K562 (cell line): ENCODE data around the gene GET3. TPM values are rescaled to one million over a fixed set of nuclear protein-coding genes. Genes with fewer than 3 reads are reported as not detected.
A peak's percentile ranks its signal among the peaks of the same experiment; 100 is the strongest.

ENCODE experiments used
- C11orf30 ChIP-seq: fragments of 450-650 bp; IDR thresholded peaks from 2 replicates; pipeline ENCODE4 v1.6.1; 2016; ENCODE audit warnings: low read depth, mild to moderate bottlenecking
- CXXC5 ChIP-seq: fragments of 250-450 bp; sonication (Bioruptor Pico); IDR thresholded peaks from 2 replicates; pipeline ENCODE4 v1.8.0; 2022; ENCODE audit warnings: inconsistent platforms, mild to moderate bottlenecking, moderate library complexity
- E2F4 ChIP-seq: sonication (generic); formaldehyde crosslinking; IDR thresholded peaks from 2 replicates; pipeline ENCODE4 v1.8.0; 2022; ENCODE audit warnings: mild to moderate bottlenecking, low read depth, missing genetic modification reagents
- FOXP1 ChIP-seq: sonication (generic); formaldehyde crosslinking; IDR thresholded peaks from 2 replicates; pipeline ENCODE4 v1.8.0; 2022; ENCODE audit warnings: mild to moderate bottlenecking, missing genetic modification reagents
- MLLT1 ChIP-seq, 2 experiments: fragments of 450-650 bp; IDR thresholded peaks; 2 replicates each; pipeline ENCODE4 v1.6.1; 2016
- NR2C2 ChIP-seq, 2 experiments: fragments of 200-800 bp in 1 of 2; sonication (Bioruptor generic) in 1 of 2; sonication (generic) in 1 of 2; formaldehyde crosslinking in 1 of 2; IDR thresholded peaks; 2 replicates each; pipeline versions ENCODE4 v1.6.1 to v1.8.0; 2016 to 2022; ENCODE audit warnings: mild to moderate bottlenecking in 1 of 2, missing compliant biosample characterization in 1 of 2, missing genetic modification characterization in 1 of 2, missing genetic modification reagents in 1 of 2
- PCBP2 ChIP-seq: fragments of 200-400 bp; formaldehyde crosslinking; IDR thresholded peaks from 2 replicates; pipeline ENCODE4 v1.6.1; 2018; ENCODE audit warnings: low read length, low read depth, mild to moderate bottlenecking, moderate library complexity; ENCODE audit not compliant: poor library complexity, severe bottlenecking
- PREB ChIP-seq: sonication (generic); formaldehyde crosslinking; IDR thresholded peaks from 2 replicates; pipeline ENCODE4 v1.8.1; 2023; ENCODE audit warnings: mild to moderate bottlenecking, missing genetic modification reagents
- TSC22D4 ChIP-seq: fragments of 450-650 bp; IDR thresholded peaks from 2 replicates; pipeline ENCODE4 v1.6.1; 2016; ENCODE audit warnings: missing genetic modification characterization, missing biosample characterization, control low read depth
- ZNF431 ChIP-seq: sonication (generic); formaldehyde crosslinking; IDR thresholded peaks from 2 replicates; pipeline ENCODE4 v1.8.0; 2022; ENCODE audit warnings: mild to moderate bottlenecking, missing genetic modification reagents
- ZNF740 ChIP-seq, 3 experiments: fragments of 200-800 bp in 1 of 3; sonication (Bioruptor generic) in 1 of 3; sonication (generic) in 1 of 3; formaldehyde crosslinking in 1 of 3; IDR thresholded peaks; 2 replicates each; pipeline versions ENCODE4 v1.6.1 to v1.8.0; 2016 to 2022; ENCODE audit warnings: mild to moderate bottlenecking in 2 of 3, missing compliant biosample characterization in 2 of 3, missing genetic modification characterization in 2 of 3, missing genetic modification reagents in 1 of 3
- polyA plus RNA-seq, 8 experiments: library from polyadenylated mRNA; depleted of rRNA in 4 of 8; stranded (reverse) in 5 of 8; unstranded in 3 of 8; fragments of >200 nt; fragmentation: Nextera tagmentation in 2 of 8; fragmentation: Illumina TruSeq in 1 of 8; extraction: Ambion mirVana in 2 of 8; extraction: Trizol in 1 of 8; gene quantifications; 2 replicates each; pipeline versions ENCODE4 v1.2.1 to v1.2.3, GENCODE V29; 2011 to 2014; ENCODE audit warnings: inconsistent platforms in 1 of 8, missing spikeins in 1 of 8
- total RNA-seq, 7 experiments: library from RNA; depleted of rRNA in 6 of 7; stranded (reverse); fragments of >200 nt in 6 of 7; fragmentation: Illumina TruSeq in 2 of 7; extraction: Trizol in 2 of 7; gene quantifications; 2 replicates each; pipeline versions ENCODE4 v1.2.1 to v1.2.3, GENCODE V29; 2011 to 2021; ENCODE audit warnings: low replicate concordance in 1 of 7

The GET3 gene
- total and polyA plus RNA-seq, 9 of the 15 experiments (the other 6 are each of a cell fraction or from before 2014, with no cell fraction given): 8.3 to 83.5 (median 51.8) TPM

- TF ChIP-seq NR2C2 (CRISPR knock-in tag; IDR thresholded peaks at IDR 0.05) (no peak), NR2C2 (tag; IDR thresholded peaks at IDR 0.05) (peak; percentile 14; the same call in 1 of the 2 replicates), MLLT1 (IDR thresholded peaks at IDR 0.05) (peak; percentile 77 to 82; a peak in 3 of 4 replicates), PREB (no peak), TSC22D4 (tag) (peak; percentile 83; the same call in 1 of the 2 replicates), ZNF740 (CRISPR knock-in tag; IDR thresholded peaks at IDR 0.05) (no peak), ZNF740 (tag; IDR thresholded peaks at IDR 0.05) (0 out of 4 replicates have a peak, but pooled peaks of 1 of the 2 experiments have one; percentile 29), E2F4 (no peak), C11orf30 (no peak), PCBP2 (no peak), CXXC5 (CRISPR knock-in tag) (no peak), ZNF431 (CRISPR knock-in tag) (no peak), FOXP1 (no peak)
Measured at GRCh38 chr19:12784871-12785430, 47.7 kb downstream of the GET3 start (continued).
